ENCODE measurements around the gene TMEM245.

DNA sequence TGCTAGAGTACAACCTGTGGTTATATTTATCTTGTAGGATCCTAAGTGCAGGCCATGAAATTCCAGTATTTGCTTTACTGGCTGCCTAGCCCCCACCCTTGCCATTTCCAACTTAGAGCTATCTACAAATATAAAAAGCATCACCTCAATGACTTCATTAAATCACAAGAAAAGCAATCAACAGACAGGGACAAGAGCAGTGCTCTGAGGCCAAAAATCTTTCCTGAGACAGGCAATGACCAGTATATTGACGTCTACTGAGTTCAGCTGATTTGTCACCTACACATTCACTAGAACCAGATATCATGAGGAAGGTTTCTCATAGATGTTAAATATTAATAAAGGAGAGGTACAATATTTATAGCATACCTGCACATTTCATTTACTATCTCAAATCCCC is 68.0 kb downstream of the TMEM245 start:
- TF ChIP-seq FOSL1 (CRISPR knock-in tag; IDR thresholded peaks at IDR 0.05; ENCODE audit: borderline replicate concordance): no peak
- no peak for TF ChIP-seq E2F1 (CRISPR knock-in tag; IDR thresholded peaks at IDR 0.05)
- TF ChIP-seq ZSCAN5A (CRISPR knock-in tag; IDR thresholded peaks at IDR 0.05; ENCODE audit: borderline replicate concordance): no peak
- TF ChIP-seq RAD21 (CRISPR knock-in tag; IDR thresholded peaks at IDR 0.05): no peak
- no peak for TF ChIP-seq ZFX (CRISPR knock-in tag; IDR thresholded peaks at IDR 0.05; ENCODE audit: low read depth)
- TF ChIP-seq EHMT2 (IDR thresholded peaks at IDR 0.05; ENCODE audit: borderline replicate concordance, low read depth, low read length): no peak
- TF ChIP-seq, protein P1, sequence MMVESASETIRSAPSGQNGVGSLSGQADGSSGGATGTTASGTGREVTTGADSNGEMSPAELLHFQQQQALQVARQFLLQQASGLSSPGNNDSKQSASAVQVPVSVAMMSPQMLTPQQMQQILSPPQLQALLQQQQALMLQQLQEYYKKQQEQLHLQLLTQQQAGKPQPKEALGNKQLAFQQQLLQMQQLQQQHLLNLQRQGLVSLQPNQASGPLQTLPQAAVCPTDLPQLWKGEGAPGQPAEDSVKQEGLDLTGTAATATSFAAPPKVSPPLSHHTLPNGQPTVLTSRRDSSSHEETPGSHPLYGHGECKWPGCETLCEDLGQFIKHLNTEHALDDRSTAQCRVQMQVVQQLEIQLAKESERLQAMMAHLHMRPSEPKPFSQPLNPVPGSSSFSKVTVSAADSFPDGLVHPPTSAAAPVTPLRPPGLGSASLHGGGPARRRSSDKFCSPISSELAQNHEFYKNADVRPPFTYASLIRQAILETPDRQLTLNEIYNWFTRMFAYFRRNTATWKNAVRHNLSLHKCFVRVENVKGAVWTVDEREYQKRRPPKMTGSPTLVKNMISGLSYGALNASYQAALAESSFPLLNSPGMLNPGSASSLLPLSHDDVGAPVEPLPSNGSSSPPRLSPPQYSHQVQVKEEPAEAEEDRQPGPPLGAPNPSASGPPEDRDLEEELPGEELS (CRISPR knock-in tag; IDR thresholded peaks at IDR 0.05): no peak
- no peak for TF ChIP-seq PRDM4 (CRISPR knock-in tag; IDR thresholded peaks at IDR 0.05; ENCODE audit: borderline replicate concordance)
- TF ChIP-seq, protein P2, sequence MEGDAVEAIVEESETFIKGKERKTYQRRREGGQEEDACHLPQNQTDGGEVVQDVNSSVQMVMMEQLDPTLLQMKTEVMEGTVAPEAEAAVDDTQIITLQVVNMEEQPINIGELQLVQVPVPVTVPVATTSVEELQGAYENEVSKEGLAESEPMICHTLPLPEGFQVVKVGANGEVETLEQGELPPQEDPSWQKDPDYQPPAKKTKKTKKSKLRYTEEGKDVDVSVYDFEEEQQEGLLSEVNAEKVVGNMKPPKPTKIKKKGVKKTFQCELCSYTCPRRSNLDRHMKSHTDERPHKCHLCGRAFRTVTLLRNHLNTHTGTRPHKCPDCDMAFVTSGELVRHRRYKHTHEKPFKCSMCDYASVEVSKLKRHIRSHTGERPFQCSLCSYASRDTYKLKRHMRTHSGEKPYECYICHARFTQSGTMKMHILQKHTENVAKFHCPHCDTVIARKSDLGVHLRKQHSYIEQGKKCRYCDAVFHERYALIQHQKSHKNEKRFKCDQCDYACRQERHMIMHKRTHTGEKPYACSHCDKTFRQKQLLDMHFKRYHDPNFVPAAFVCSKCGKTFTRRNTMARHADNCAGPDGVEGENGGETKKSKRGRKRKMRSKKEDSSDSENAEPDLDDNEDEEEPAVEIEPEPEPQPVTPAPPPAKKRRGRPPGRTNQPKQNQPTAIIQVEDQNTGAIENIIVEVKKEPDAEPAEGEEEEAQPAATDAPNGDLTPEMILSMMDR (CRISPR knock-in tag; IDR thresholded peaks at IDR 0.05): no peak
- no peak for TF ChIP-seq JUND (CRISPR knock-in tag; IDR thresholded peaks at IDR 0.05)
- no peak for TF ChIP-seq SMARCC2 (IDR thresholded peaks at IDR 0.05)
- TF ChIP-seq, protein P3, sequence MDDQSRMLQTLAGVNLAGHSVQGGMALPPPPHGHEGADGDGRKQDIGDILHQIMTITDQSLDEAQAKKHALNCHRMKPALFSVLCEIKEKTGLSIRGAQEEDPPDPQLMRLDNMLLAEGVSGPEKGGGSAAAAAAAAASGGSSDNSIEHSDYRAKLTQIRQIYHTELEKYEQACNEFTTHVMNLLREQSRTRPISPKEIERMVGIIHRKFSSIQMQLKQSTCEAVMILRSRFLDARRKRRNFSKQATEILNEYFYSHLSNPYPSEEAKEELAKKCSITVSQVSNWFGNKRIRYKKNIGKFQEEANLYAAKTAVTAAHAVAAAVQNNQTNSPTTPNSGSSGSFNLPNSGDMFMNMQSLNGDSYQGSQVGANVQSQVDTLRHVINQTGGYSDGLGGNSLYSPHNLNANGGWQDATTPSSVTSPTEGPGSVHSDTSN (CRISPR knock-in tag; IDR thresholded peaks at IDR 0.05; ENCODE audit: borderline replicate concordance): no peak
- TF ChIP-seq HHEX (CRISPR knock-in tag; IDR thresholded peaks at IDR 0.05): no peak
- no peak for TF ChIP-seq RXRA (CRISPR knock-in tag; IDR thresholded peaks at IDR 0.05)

All from HepG2 (cell line).